K562 (cell line): ENCODE results near the gene MTG2. TPM values are rescaled to one million over a fixed set of nuclear protein-coding genes. Genes with fewer than 3 reads are reported as not detected.

Experiments
- ATAC-seq: fragments of 200-7000 bp; cut with Tn5 transposase; 3 replicates; pipeline ENCODE4 v1.9.1; 2020; ENCODE audit warnings: moderate library complexity
- BruUV-seq: library from RNA; stranded (reverse); fragments of 400-500 nt; replicated peaks from 2 replicates; lab custom pipeline; 2021; lab: Mats Ljungman, UMichigan
- CTCF ChIA-PET: fragments of 300-600 bp; formaldehyde crosslinking; extraction: SDS; loops from one replicate; lab custom pipeline; 2021; ENCODE audit warnings: low intra/inter-chr PET ratio; lab: Yijun Ruan, JAX
- POLR2A ChIA-PET: fragments of 300-600, 350-650 bp; sonication (Branson Sonifier 250); formaldehyde crosslinking; extraction: SDS; loops from one replicate; lab custom pipeline; 2021; ENCODE audit warnings: antibody characterized with exemption, inconsistent platforms; lab: Yijun Ruan, JAX
- DNase-seq, 4 experiments: peaks; one replicate each; pipeline versions ENCODE4 v3.0.0 to v3.0.0-alpha.2; 2011 to 2018; ENCODE audit warnings: low spot score in 3 of 4, mixed read lengths in 3 of 4; ENCODE audit errors: extremely low read depth in 1 of 4
- FAIRE-seq: peaks from 2 replicates; lab custom pipeline; 2011; peaks lifted over from hg19 to GRCh38; lab: Jason Lieb, UNC
- H2AFZ ChIP-seq: 2 replicates; pipeline ENCODE4 v1.6.0; 2011; ENCODE audit warnings: low read depth, low read length, control low read depth, inconsistent platforms
- H3K27ac ChIP-seq: fragments of 200-600 bp; 3 replicates; pipeline ENCODE4 v1.8.0; 2011; ENCODE audit warnings: low read depth, mild to moderate bottlenecking, control low read depth, inconsistent platforms, low read length, moderate library complexity, mixed read lengths; ENCODE audit errors: extremely low read depth
- H3K27me3 ChIP-seq, 2 experiments: fragments of 300-600 bp in 1 of 2; 2 replicates in 1 of 2; 3 replicates in 1 of 2; pipeline versions ENCODE4 v1.6.0 to v1.8.0; 2011; ENCODE audit warnings: inconsistent platforms in 2 of 2, low read length in 2 of 2, mild to moderate bottlenecking in 1 of 2, mixed read lengths in 1 of 2, moderate library complexity in 1 of 2; ENCODE audit not compliant: control insufficient read depth in 2 of 2, insufficient read depth in 2 of 2
- H3K36me3 ChIP-seq: fragments of 300-600 bp; 3 replicates; pipeline ENCODE4 v1.8.0; 2011; ENCODE audit warnings: mild to moderate bottlenecking, low read length, inconsistent platforms; ENCODE audit not compliant: control insufficient read depth, insufficient read depth
- H3K4me1 ChIP-seq, 2 experiments: fragments of 200-600 bp in 1 of 2; replicated peaks in 1 of 2; 2 replicates in 1 of 2; 3 replicates in 1 of 2; pipeline versions ENCODE4 v1.5.1 to v1.8.0; 2011; ENCODE audit warnings: inconsistent platforms in 2 of 2, low read length in 2 of 2, mild to moderate bottlenecking in 1 of 2, mixed read lengths in 1 of 2, moderate library complexity in 1 of 2; ENCODE audit not compliant: control insufficient read depth in 2 of 2, insufficient read depth in 2 of 2
- H3K4me2 ChIP-seq: 2 replicates; pipeline ENCODE4 v1.6.1; 2011; ENCODE audit warnings: low read length, control low read depth, inconsistent platforms, mixed read lengths; ENCODE audit not compliant: insufficient read depth
- H3K4me3 ChIP-seq: fragments of 200-600 bp; sonication (generic), shearing (Covaris generic); 2 replicates; pipeline ENCODE4 v1.5.1; 2016; ENCODE audit warnings: control low read depth, inconsistent platforms
- H3K79me2 ChIP-seq: fragments of 200-600 bp; 3 replicates; pipeline ENCODE4 v1.8.0; 2011; ENCODE audit warnings: low read length, inconsistent platforms; ENCODE audit not compliant: control insufficient read depth, insufficient read depth
- H3K9ac ChIP-seq, 2 experiments: 2 replicates each; pipeline versions ENCODE4 v1.6.0 to v1.6.1; 2011; ENCODE audit warnings: low read depth in 2 of 2, low read length in 2 of 2, control low read depth in 1 of 2, inconsistent platforms in 1 of 2, mild to moderate bottlenecking in 1 of 2, mixed read lengths in 1 of 2; ENCODE audit not compliant: insufficient read depth in 1 of 2
- H3K9me1 ChIP-seq: one replicate; pipeline ENCODE4 v1.6.0; 2011; ENCODE audit warnings: inconsistent platforms, mild to moderate bottlenecking, low read length, moderate library complexity; ENCODE audit not compliant: control insufficient read depth, insufficient read depth
- H3K9me3 ChIP-seq: replicated peaks from 2 replicates; pipeline ENCODE4 v1.5.1; 2011; ENCODE audit warnings: low read depth, low read length, inconsistent platforms; ENCODE audit not compliant: control insufficient read depth, insufficient read depth
- H4K20me1 ChIP-seq: replicated peaks from 2 replicates; pipeline ENCODE4 v1.6.1; 2011; ENCODE audit warnings: low read length, inconsistent platforms, mixed read lengths; ENCODE audit not compliant: control insufficient read depth, insufficient read depth
- ADNP ChIP-seq: fragments of 200-800 bp; sonication (Bioruptor generic); IDR thresholded peaks from 2 replicates; pipeline ENCODE4 v1.6.1; 2016; ENCODE audit warnings: missing genetic modification characterization, missing compliant biosample characterization
- BCL6 ChIP-seq: fragments of 250-450 bp; sonication (Bioruptor Pico); IDR thresholded peaks from 2 replicates; pipeline ENCODE4 v1.4.0; 2020
- CBFA2T3 ChIP-seq: fragments of 450-650 bp; IDR thresholded peaks from 2 replicates; pipeline ENCODE4 v1.6.1; 2017
- CBX2 ChIP-seq: fragments of 200-600 bp; sonication (generic); IDR thresholded peaks from one replicate; pipeline ENCODE4 v1.6.1; 2012; ENCODE audit warnings: mild to moderate bottlenecking, low read length, inconsistent platforms; ENCODE audit not compliant: insufficient read depth, poor library complexity, severe bottlenecking
- CC2D1A ChIP-seq: fragments of 450-650 bp; IDR thresholded peaks from 2 replicates; pipeline ENCODE4 v1.6.1; 2017; ENCODE audit warnings: mild to moderate bottlenecking
- CTCF ChIP-seq, 3 experiments: IDR thresholded peaks in 2 of 3; conservative IDR thresholded peaks in 1 of 3; 2 replicates each; pipeline ENCODE4 v1.5.1; 2011 to 2012; ENCODE audit warnings: low read length in 3 of 3, mild to moderate bottlenecking in 3 of 3, control low read depth in 2 of 3, improper control_type of control experiment in 1 of 3, inconsistent platforms in 1 of 3, low read depth in 1 of 3, mixed read lengths in 1 of 3, moderate library complexity in 1 of 3; ENCODE audit not compliant: insufficient read depth in 2 of 3
- GATAD2A ChIP-seq: fragments of 450-650 bp; IDR thresholded peaks from 2 replicates; pipeline ENCODE4 v1.6.1; 2017
- GATAD2B ChIP-seq: fragments of 450-650 bp; IDR thresholded peaks from 2 replicates; pipeline ENCODE4 v1.6.1; 2017; ENCODE audit warnings: mild to moderate bottlenecking, borderline replicate concordance
- HMG20A ChIP-seq: fragments of 450-650 bp; formaldehyde crosslinking; conservative IDR thresholded peaks from 2 replicates; pipeline ENCODE4 v1.4.0; 2020; ENCODE audit warnings: mild to moderate bottlenecking, mixed read lengths
- KLF13 ChIP-seq: fragments of 450-650 bp; IDR thresholded peaks from 2 replicates; pipeline ENCODE4 v1.6.1; 2016; ENCODE audit warnings: missing genetic modification characterization, low read depth, mild to moderate bottlenecking, missing compliant biosample characterization, moderate library complexity, borderline replicate concordance
- LCOR ChIP-seq: sonication (generic); formaldehyde crosslinking; IDR thresholded peaks from 2 replicates; pipeline ENCODE4 v1.8.0; 2022; ENCODE audit warnings: mild to moderate bottlenecking, missing genetic modification reagents
- MCM7 ChIP-seq, 2 experiments: fragments of 450-650 bp; IDR thresholded peaks; 2 replicates each; pipeline ENCODE4 v1.6.1; 2016 to 2018
- NFE2 ChIP-seq: IDR thresholded peaks from 2 replicates; pipeline ENCODE4 v1.6.1; 2014; ENCODE audit warnings: antibody characterized with exemption, low read depth
- NR2C2 ChIP-seq, 2 experiments: fragments of 200-800 bp in 1 of 2; sonication (Bioruptor generic) in 1 of 2; sonication (generic) in 1 of 2; formaldehyde crosslinking in 1 of 2; IDR thresholded peaks; 2 replicates each; pipeline versions ENCODE4 v1.6.1 to v1.8.0; 2016 to 2022; ENCODE audit warnings: mild to moderate bottlenecking in 1 of 2, missing compliant biosample characterization in 1 of 2, missing genetic modification characterization in 1 of 2, missing genetic modification reagents in 1 of 2
- POLR2H ChIP-seq: IDR thresholded peaks from 2 replicates; pipeline ENCODE4 v1.6.1; 2016; ENCODE audit warnings: missing genetic modification characterization, low read depth, mild to moderate bottlenecking, control low read depth, missing compliant biosample characterization, moderate library complexity
- SP2 ChIP-seq: IDR thresholded peaks from 2 replicates; pipeline ENCODE4 v1.6.1; 2011; ENCODE audit warnings: mild to moderate bottlenecking, low read depth, low read length, moderate library complexity; ENCODE audit not compliant: poor library complexity, severe bottlenecking; ENCODE audit errors: extremely low read depth
- SPI1 ChIP-seq: IDR thresholded peaks from 2 replicates; pipeline ENCODE4 v1.6.1; 2011; ENCODE audit warnings: low read depth, low read length, control low read depth, borderline replicate concordance
- U2AF2 ChIP-seq: fragments of 200-400 bp; formaldehyde crosslinking; optimal IDR thresholded peaks from 2 replicates; pipeline ENCODE3; 2017; ENCODE audit warnings: low read depth, mild to moderate bottlenecking, low read length
- XRCC4 ChIP-seq: IDR thresholded peaks from one replicate; pipeline ENCODE4 v1.6.1; 2011; ENCODE audit not compliant: insufficient read depth, insufficient read length; ENCODE audit errors: extremely low read depth
- ZNF76 ChIP-seq: fragments of 250-450 bp; sonication (Bioruptor Pico); IDR thresholded peaks from 2 replicates; pipeline ENCODE4 v1.4.0; 2020; ENCODE audit warnings: mild to moderate bottlenecking, moderate library complexity, borderline replicate concordance
- ZNF764 ChIP-seq: fragments of 250-450 bp; sonication (Bioruptor Pico); IDR thresholded peaks from 2 replicates; pipeline ENCODE4 v1.4.0; 2020; ENCODE audit warnings: low read depth, mild to moderate bottlenecking, moderate library complexity
- WGBS: fragments of 100-300 bp; shearing (Covaris generic); methylation state at CpG from one replicate; pipeline ENCODE4 v1.1.6; 2016; ENCODE audit warnings: low coverage, mixed read lengths; ENCODE audit not compliant: insufficient coverage; ENCODE audit errors: missing lambda C conversion rate; 5-methylcytosine and 5-hydroxymethylcytosine counted together
- in situ Hi-C: fragments of 300-500 bp; cut with MboI; formaldehyde crosslinking; loops from 4 replicates; pipeline ENCODE4 v1.15.0; 2018; ENCODE audit warnings: inconsistent platforms, mixed read lengths
- intact Hi-C: fragments of 100-400 bp; cut with micrococcal nuclease; formaldehyde crosslinking; loops from 2 replicates; pipeline ENCODE4 v1.14.2; 2022
- polyA plus RNA-seq, 8 experiments: library from polyadenylated mRNA; depleted of rRNA in 4 of 8; stranded (reverse) in 5 of 8; unstranded in 3 of 8; fragments of >200 nt; fragmentation: Nextera tagmentation in 2 of 8; fragmentation: Illumina TruSeq in 1 of 8; extraction: Ambion mirVana in 2 of 8; extraction: Trizol in 1 of 8; gene quantifications; 2 replicates each; pipeline versions ENCODE4 v1.2.1 to v1.2.3, GENCODE V29; 2011 to 2014; ENCODE audit warnings: inconsistent platforms in 1 of 8, missing spikeins in 1 of 8
- total RNA-seq, 7 experiments: library from RNA; depleted of rRNA in 6 of 7; stranded (reverse); fragments of >200 nt in 6 of 7; fragmentation: Illumina TruSeq in 2 of 7; extraction: Trizol in 2 of 7; gene quantifications; 2 replicates each; pipeline versions ENCODE4 v1.2.1 to v1.2.3, GENCODE V29; 2011 to 2021; ENCODE audit warnings: low replicate concordance in 1 of 7

The MTG2 gene
- total and polyA plus RNA-seq, 9 of the 15 experiments (the other 6 are each of a cell fraction or from before 2014, with no cell fraction given), result 8.7 to 67.5 (median 44.5) TPM

- POLR2A ChIA-PET, result interaction anchor here (0.6 kb wide), 1 partner anchor 70 kb away, joined by 3 read pairs; no protein-coding TSS in a partner anchor
- ATAC-seq (no peak), FAIRE-seq (peak; percentile 75), DNase-seq (no peak)
- Histone ChIP-seq H3K79me2 (peaks cover 87% of the 10 kb centered on the region), H3K4me3 (no peak overlapping the region), H3K27ac (peak overlapping the region; percentile 53; the same call in 2 of the 3 replicates), H3K4me1 (peaks cover 9 to 29% of the 10 kb centered on the region in 2 experiments; a peak in 4 of 5 replicates), H3K27me3 (no peaks in the 10 kb centered on the region), H3K4me2 (peak overlapping the region; percentile 9; the same call in 1 of the 2 replicates), H3K36me3 (peaks cover 45% of the 10 kb centered on the region), H4K20me1 (peaks cover 10% of the 10 kb centered on the region; the same call in 1 of the 2 replicates), H3K9me1 (no peaks in the 10 kb centered on the region), H3K9me3 (no peaks in the 10 kb centered on the region), H2AFZ (no peak overlapping the region), H3K9ac (no peak overlapping the region)
- CTCF ChIA-PET, result no interaction called here
- intact Hi-C loops, result no loop called here
- 41% methylated on average over 13 of the region's 13 CpGs for WGBS
- no TSS peak for BruUV-seq
- in situ Hi-C loops, result no loop called here
- TF ChIP-seq CTCF (IDR thresholded peaks at IDR 0.05 in 2 of 3, conservative IDR thresholded peaks at IDR 0.05 in 1 of 3; ENCODE audit: insufficient read depth in 2 of 3, low read depth in 1 of 3, low read length in 3 of 3), result no peak
- no peak for TF ChIP-seq SP2
- no peak for TF ChIP-seq ADNP
- TF ChIP-seq XRCC4, result no peak
- TF ChIP-seq NFE2, result no peak
- TF ChIP-seq BCL6, result no peak
- peak; percentile 86 for TF ChIP-seq SPI1
- no peak for TF ChIP-seq POLR2H
- no peak for TF ChIP-seq GATAD2B
- TF ChIP-seq CC2D1A, result no peak
- no peak for TF ChIP-seq NR2C2 (CRISPR knock-in tag; IDR thresholded peaks at IDR 0.05)
- TF ChIP-seq NR2C2 (tag; IDR thresholded peaks at IDR 0.05), result no peak
- TF ChIP-seq HMG20A (CRISPR knock-in tag), result no peak
- no peak for TF ChIP-seq KLF13
- TF ChIP-seq LCOR (CRISPR knock-in tag), result no peak
- TF ChIP-seq MCM7 (IDR thresholded peaks at IDR 0.05), result no peak
- no peak for TF ChIP-seq CBX2
- TF ChIP-seq U2AF2, result no peak
- peak; percentile 26; the same call in 1 of the 2 replicates for TF ChIP-seq CBFA2T3
- TF ChIP-seq ZNF764 (CRISPR knock-in tag), result no peak
- no peak for TF ChIP-seq ZNF76 (CRISPR knock-in tag)
- no peak for TF ChIP-seq GATAD2A
These were observed 4.3 kb downstream of the MTG2 start for GRCh38 chr20:62186887-62187866.
